T-helper 1 cell treated with Interleukin-12 subunit alpha and Interleukin-12 subunit beta and Interleukin-4 antibody, amounts not matched to agents 30 μg/mL and 1 μg/mL, for 36 hours (primary cell): Measurements from ENCODE around the gene CBFA2T3.
"Not testable (repeated sequence)": the region's sequence is repeated elsewhere in the genome, so short reads cannot be mapped to it uniquely, and the experiment has no call there.

ENCODE experiments used
- H3K27ac Mint-ChIP-seq: one replicate; pipeline ENCODE4 v1.8.0; 2021; ENCODE audit warnings: mild to moderate bottlenecking, mixed read lengths
- H3K27me3 Mint-ChIP-seq: one replicate; pipeline ENCODE4 v1.8.0; 2021; ENCODE audit warnings: low read depth, mixed read lengths
- H3K36me3 Mint-ChIP-seq: one replicate; pipeline ENCODE4 v1.8.0; 2021; ENCODE audit warnings: low read depth, mixed read lengths
- H3K4me1 Mint-ChIP-seq: one replicate; pipeline ENCODE4 v1.8.0; 2021; ENCODE audit warnings: low read depth, mixed read lengths
- H3K4me3 Mint-ChIP-seq: one replicate; pipeline ENCODE4 v1.8.0; 2021; ENCODE audit warnings: mild to moderate bottlenecking, moderate library complexity, mixed read lengths
- H3K9me3 Mint-ChIP-seq: one replicate; pipeline ENCODE4 v1.8.0; 2021; ENCODE audit warnings: mixed read lengths

The CBFA2T3 gene

DNA sequence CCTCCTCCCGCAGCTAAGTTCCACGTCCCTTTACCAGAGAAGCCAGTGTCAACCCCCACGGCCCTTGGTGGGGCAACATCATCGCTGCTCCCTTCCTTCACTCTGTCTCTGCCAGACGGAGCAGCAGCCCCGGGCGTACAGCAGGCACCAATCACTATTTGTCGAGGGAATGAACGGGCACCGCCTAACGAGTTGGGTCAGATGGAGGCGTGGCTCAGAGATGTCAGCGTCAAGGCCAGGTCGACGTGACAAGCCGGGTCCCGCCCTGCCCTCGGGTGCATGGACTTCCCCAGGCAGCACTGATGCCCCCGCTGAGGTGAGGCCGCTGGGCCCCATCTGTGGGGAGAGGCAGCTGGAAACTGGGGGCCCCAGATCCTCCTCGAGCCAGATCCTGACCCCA lies 50.0 kb downstream of the CBFA2T3 start:
- Mint-ChIP-seq H3K27ac (no peak overlapping the region), H3K9me3 (no peaks in the 10 kb centered on the region), H3K4me3 (no peak overlapping the region), H3K27me3 (no peaks in the 10 kb centered on the region), H3K4me1 (no peaks in the 10 kb centered on the region), H3K36me3 (no peaks in the 10 kb centered on the region)

DNA sequence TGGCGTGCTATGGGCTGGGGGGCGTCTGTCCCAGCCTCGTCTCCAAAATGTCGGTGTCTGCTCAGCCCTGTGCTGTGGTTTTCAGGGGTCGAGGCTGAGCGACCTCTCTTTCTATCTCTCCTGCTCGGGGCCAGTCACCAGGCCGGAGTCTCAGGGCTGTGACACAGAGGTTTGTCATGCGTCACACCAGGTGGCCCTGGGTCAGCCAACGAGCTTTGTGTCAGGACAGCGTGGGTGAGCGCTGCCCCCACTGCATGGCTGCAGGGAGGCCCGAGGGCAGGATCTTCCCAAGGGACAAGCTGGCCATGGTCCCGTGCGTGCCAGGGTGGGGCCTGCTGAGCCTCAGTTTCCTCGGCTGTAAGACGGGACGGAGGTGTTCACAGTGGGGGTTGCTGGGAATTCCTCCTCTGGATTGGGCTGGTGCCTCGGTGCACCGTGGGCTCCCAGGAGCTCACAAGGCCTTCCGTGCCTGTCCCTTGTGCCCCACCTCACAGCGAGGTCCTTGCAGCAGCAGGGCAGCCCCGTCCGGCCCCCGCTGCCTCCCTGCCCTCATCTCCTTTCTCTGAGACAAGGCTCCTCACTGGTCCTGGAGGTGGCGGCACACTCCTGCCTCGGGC lies 50.5 kb downstream of the CBFA2T3 start:
- Mint-ChIP-seq H3K27me3 (no peaks in the 10 kb centered on the region), H3K9me3 (no peaks in the 10 kb centered on the region), H3K27ac (no peak overlapping the region), H3K4me1 (no peaks in the 10 kb centered on the region), H3K36me3 (no peaks in the 10 kb centered on the region), H3K4me3 (no peak overlapping the region)

DNA sequence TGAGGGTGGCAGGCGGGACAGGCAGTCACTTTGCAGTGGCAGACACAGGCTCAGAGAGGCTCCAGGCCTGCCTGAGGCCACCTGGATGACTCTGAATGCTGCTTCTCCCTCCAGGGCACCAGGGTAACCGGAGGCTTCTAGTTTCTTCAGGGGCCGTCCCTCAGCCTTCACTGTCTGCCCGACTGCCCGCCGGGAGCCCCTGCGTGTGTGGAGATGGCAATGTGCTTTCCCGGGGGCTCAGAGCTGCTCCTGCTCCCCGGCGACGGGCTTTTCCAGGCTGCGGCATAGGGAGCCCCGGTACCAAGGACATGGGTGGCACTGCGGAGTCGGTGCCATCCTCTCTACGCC lies 51.5 kb downstream of the CBFA2T3 start:
- Mint-ChIP-seq H3K27ac (no peak overlapping the region), H3K27me3 (no peaks in the 10 kb centered on the region), H3K9me3 (no peaks in the 10 kb centered on the region), H3K36me3 (no peaks in the 10 kb centered on the region), H3K4me1 (peaks cover 3% of the 10 kb centered on the region), H3K4me3 (no peak overlapping the region)

DNA sequence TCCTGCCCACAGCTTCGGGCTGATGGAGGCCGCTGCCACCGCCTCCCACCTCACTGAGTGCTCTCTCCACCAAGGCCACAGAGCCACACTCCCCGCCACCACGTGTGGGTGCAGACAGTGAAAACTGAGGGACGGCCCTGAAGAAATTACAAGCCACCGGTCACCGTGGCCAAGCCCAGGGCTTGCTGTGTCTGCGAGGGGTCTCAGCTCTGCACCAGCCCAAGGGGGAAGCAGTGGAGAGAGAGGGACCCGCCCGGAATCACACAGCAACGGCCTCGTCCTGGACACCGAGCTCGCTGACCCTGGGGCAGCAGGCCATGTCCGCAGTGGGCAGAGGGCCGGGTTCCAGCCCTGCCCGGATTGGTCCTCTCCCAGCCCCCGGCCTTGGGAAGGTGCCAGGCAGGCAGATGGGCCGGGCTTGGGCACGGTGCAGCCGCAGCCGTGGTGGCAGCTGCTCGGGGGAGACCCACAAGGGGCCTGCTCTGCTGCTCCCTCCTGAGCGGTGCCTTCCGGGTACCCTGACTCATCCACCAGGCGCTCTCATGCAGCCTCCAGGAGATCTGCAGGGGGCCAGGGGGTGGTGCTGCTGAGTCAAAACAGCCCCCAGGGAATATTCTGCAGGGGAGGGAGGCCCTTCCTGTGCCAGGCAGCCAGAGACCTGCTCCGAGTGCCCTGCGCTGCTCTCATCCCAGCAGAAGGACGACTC lies 52.0 kb downstream of the CBFA2T3 start:
- peaks cover 3% of the 10 kb centered on the region for H3K4me1 Mint-ChIP-seq
- no peaks in the 10 kb centered on the region for H3K9me3 Mint-ChIP-seq
- H3K27me3 Mint-ChIP-seq, result no peaks in the 10 kb centered on the region
- H3K27ac Mint-ChIP-seq, result no peak overlapping the region
- no peak overlapping the region for H3K4me3 Mint-ChIP-seq
- H3K36me3 Mint-ChIP-seq, result no peaks in the 10 kb centered on the region

DNA sequence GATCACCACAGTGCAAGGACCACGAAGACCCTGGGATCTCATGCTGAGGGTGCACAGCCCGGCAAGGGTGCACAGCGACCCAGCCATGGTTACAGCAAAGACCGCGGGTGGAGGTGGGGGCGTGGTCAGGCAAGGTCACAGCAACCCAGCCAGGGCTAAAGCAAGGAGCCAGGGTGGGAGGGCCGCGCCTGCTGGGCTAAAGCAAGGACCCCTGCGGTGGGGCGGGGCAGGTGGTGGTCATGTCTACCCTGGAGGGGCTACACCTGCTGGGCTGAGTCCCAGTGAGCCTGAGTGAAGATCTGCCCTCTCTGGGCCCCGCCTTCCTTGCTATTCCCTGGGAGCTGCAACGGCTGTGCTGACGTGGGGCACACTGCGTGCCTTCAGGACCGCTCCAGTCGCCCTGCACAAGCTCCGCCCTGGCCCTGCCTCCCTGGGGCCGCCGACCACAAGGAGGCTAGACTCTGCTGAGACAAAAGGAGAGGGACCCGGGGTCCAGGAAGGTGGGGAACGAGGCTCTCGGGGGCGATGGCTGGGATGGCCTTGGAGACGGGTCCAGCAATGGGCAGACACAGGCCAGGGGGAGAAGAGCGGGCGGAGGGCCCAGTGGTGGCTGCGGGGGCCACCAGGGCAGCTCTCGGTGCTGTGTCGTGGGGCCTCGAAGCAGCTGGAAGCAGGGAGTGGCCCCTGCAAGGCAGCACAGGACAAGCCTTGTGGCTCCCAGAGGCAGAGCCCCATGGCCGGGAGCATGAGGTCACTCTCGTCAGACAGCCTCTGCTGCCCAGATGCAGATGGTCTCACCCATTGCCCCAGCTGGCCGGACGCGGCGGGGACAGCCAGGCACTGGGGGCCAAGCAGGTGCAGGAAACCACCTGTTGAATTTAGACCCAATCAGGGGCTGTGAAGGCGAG lies 52.8 kb downstream of the CBFA2T3 start:
- Mint-ChIP-seq H3K36me3 (no peaks in the 10 kb centered on the region), H3K27ac (no peak overlapping the region), H3K4me1 (peaks cover 3% of the 10 kb centered on the region), H3K4me3 (no peak overlapping the region), H3K9me3 (no peaks in the 10 kb centered on the region), H3K27me3 (no peaks in the 10 kb centered on the region)

DNA sequence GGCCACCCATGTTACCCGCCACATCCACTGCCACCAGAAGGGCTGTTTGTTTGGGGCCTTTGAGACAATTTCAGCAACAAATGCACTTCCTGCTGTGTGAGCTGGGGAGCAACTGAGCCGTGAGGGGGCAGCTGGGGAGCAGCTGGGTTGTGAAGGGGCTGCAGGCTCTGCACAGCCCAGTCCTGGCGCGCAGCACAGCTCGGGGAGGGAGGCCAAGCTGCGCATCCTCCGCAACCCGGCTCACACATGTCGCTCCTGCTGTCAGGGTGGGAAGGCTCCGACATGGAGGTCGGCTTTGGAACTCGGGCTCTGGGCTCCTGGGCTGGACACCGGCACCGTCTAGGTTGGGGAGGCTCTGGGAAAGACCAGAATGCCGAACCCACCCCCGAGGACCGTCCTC lies 53.6 kb downstream of the CBFA2T3 start:
- Mint-ChIP-seq H3K27me3 (no peaks in the 10 kb centered on the region), H3K27ac (no peak overlapping the region), H3K36me3 (no peaks in the 10 kb centered on the region), H3K4me3 (no peak overlapping the region), H3K9me3 (no peaks in the 10 kb centered on the region), H3K4me1 (peaks cover 3% of the 10 kb centered on the region)

DNA sequence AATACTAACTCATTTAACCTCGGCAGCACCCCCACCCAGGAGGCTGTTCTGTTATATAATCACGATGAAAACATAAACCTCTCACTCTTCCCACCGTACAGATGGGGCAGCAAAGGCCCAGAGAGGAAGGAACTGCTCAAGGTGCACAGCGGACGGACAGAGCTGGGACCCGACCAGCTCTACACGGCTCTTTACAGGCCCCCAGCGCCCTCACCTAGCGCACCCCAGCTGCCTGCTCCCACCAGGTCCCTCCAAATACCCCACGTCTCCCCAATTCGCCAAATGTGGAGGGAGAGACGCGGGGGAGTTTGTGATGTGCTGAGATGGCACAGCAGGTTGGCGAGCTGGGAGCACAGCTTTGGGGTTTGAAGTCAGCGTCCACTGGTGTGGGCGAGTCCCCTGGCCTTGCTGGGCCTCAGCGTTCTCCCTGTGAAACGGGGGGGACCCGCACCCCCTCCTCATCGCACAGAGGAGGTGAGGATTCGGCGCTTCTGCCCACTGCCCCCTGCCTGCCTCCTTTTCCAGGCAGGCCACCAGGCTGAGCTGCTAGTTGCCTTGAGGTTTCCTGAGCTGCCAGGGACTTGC lies 54.1 kb downstream of the CBFA2T3 start:
- Mint-ChIP-seq H3K9me3 (no peaks in the 10 kb centered on the region), H3K36me3 (no peaks in the 10 kb centered on the region), H3K27ac (no peak overlapping the region), H3K27me3 (no peaks in the 10 kb centered on the region), H3K4me1 (peaks cover 3% of the 10 kb centered on the region), H3K4me3 (no peak overlapping the region)

DNA sequence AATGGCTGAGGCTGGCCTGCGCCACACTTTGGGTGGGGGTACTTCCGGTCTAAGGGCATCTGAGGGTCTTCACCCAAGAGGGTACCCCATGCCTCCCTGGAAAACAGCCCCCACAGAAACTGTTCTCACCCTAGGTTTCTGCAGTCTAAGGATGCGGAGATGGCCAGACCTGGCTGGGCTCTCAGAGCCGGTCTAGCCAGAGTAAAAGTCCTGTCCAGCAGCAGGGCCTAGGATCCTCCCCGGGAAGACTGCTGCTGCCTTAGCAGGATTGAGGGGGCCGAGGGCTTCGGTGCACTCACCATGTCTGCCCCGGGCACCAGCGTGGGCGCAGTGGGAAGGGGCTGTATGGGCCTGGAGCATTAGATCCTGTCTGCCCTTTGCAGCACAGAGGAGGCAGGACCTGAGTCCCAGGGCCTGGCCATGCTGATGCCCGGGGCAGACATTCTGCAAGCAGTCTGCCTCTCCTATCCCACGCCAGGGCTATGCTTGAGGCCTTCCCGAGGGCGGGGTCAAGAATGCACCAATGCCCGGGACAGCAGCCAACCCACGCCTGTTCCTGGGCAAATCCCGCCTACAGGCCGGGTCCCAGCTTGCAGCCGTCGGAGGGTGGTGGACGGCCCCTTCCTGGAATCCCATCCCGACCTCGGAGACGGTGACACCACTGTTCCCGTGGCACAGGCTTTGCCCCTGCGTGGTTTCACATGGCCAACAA lies 54.7 kb downstream of the CBFA2T3 start:
- Mint-ChIP-seq H3K27ac (no peak overlapping the region), H3K4me3 (no peak overlapping the region)

DNA sequence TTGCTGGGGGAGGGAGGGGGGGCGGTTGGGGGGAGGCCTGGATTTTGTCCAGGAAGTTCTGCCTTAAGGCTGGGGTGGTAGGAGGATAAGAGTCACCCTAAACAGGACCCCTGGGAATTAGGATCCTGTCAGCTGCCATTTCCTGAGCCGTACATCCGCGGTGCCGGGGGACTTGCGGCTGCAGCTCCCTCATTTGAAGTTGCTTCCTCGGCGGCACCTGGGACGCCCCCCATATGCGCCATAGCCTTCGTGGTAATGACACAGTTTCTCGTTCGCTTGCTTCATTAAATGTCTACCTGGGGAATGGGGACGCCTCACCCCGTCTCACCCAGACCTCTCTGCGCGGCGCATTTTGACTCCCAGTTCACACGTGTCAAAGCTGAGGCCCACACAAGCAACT lies 55.4 kb downstream of the CBFA2T3 start:
- Mint-ChIP-seq H3K9me3 (no peaks in the 10 kb centered on the region), H3K36me3 (no peaks in the 10 kb centered on the region), H3K27me3 (no peaks in the 10 kb centered on the region), H3K27ac (no peak overlapping the region), H3K4me1 (peaks cover 3% of the 10 kb centered on the region), H3K4me3 (no peak overlapping the region)

More for the DNA sequence above, 54.7 kb downstream of the CBFA2T3 start:
- Mint-ChIP-seq H3K4me1 (peaks cover 3% of the 10 kb centered on the region), H3K9me3 (no peaks in the 10 kb centered on the region), H3K36me3 (no peaks in the 10 kb centered on the region), H3K27me3 (no peaks in the 10 kb centered on the region)

DNA sequence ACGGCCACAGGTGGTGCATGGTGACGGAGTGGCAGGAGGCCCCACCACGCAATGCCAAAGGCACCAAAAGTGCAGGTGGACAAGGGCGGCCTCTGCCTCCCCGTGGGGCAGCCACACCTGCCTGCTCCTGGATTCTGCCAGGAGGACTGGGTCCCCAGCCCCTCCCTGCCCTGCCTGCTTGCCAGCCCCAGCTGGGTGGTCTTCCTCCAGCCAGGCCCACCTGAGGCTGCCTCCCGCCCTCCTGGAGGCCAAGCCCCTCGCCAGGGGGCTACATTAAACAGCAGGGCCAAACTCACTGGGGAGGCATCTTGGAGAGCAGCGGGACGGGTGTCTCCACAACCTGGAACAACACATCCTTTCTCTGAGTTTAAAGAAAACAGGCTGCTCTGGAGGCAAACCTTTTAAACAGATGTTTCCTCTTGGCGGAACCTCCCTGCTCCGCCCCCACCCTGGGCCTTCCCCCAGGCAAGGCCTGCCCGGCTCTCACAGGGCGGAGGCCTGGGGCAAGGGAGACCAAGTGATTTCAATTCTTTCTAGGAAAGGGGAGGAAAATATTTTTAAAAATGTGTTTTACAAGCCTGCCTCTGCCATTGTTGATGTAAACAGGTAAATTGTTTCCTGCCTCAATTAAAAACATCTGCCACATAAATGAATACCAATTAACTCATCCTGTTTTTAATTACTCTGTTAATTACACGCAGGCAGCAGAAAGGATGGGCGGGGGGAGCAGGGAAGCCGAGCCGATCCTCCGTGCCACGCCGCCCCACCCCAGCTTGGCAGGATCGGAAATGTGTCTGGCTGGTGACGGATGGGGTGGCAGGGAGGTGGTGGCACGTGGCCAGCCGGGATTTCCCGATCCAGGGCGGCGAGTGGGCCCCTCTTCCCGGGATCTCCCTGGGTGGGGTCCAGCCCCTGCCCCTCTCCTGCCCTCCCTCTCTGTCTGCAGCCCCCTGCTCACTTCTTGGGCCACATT lies 56.1 kb downstream of the CBFA2T3 start:
- Mint-ChIP-seq H3K4me3 (no peak overlapping the region), H3K36me3 (no peaks in the 10 kb centered on the region), H3K4me1 (peaks cover 3% of the 10 kb centered on the region), H3K9me3 (peaks cover 4% of the 10 kb centered on the region), H3K27me3 (no peaks in the 10 kb centered on the region), H3K27ac (no peak overlapping the region)

DNA sequence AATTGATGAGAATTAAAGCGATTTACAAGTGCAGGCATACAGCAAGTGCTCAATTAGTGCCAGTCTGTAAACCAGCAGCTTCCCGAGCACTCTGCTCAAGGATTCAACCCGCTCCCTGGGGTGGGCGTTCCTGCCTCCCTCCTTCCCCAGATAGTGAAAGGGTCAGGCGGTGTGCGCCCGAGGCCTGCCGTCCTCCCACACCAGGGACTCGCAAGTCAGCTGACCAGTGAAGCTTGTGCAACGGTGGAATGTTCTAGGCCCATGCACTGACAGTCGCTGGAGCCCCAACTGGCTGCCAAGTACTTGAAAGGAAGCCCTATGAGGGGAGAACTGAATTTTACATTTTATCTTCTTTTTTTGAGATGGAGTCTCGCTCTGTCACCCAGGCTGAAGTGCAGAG lies 57.1 kb downstream of the CBFA2T3 start:
- H3K4me1 Mint-ChIP-seq, result peaks cover 3% of the 10 kb centered on the region
- no peak overlapping the region for H3K27ac Mint-ChIP-seq
- peaks cover 5% of the 10 kb centered on the region for H3K9me3 Mint-ChIP-seq
- H3K27me3 Mint-ChIP-seq, result no peaks in the 10 kb centered on the region
- no peaks in the 10 kb centered on the region for H3K36me3 Mint-ChIP-seq
- no peak overlapping the region for H3K4me3 Mint-ChIP-seq

DNA sequence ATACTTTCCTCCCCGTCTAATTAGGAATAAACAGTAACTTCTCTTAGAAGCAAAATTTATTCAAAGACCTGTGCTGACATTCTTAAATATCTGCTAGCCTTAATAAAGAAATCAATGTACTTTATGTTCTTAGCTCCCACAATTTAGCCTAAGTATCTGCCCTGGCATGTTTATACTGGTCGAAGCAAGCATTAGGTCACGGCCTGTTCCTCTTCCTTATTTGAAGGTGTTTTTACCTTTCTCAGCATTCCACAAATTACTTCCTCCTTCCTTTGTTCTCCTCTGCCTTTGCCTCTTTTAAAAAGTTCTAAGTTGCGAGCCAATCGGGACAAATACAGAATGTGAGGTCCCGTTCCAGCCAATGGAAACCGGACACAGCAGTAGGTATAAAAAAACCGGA lies 58.1 kb downstream of the CBFA2T3 start:
- H3K36me3 Mint-ChIP-seq, H3K27me3 Mint-ChIP-seq, H3K4me1 Mint-ChIP-seq, H3K27ac Mint-ChIP-seq, H3K4me3 Mint-ChIP-seq, H3K9me3 Mint-ChIP-seq: not testable (repeated sequence)

DNA sequence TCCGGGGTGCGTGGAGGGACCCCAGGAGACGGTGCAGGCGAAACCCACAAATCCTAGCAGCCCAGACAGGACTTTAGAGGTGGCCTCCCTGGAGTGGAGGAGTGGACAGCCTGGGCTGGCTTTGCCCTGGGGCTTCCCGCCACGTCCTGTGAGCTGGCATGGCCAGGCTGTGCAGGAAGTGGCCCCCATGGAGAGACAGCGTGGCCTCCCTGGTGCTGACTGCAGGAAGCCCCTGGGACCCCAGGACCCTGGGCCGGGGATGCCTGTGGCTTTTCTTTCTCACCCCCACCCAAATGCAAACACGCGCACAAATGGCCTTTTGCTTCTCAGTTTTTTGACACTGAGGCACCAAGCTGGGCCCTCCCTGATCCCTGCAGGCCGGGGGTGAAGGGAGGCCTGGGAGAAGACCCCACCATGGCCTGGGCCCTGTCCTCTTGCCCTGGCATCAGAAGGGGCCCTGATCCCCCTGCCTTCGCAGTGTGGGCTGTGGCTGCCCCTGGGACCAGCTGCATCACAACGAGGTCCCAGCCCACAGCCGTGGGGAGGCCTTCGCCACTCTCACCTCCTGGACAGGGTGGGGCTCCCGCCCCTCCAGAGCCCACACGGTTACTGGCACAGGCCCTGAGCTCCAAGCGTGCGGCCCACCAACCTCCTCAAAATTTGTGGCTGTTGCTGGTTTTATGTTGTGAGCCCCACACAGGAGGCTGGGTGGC lies 58.9 kb downstream of the CBFA2T3 start:
- Mint-ChIP-seq H3K27me3 (no peaks in the 10 kb centered on the region), H3K27ac (no peak overlapping the region), H3K4me3 (no peak overlapping the region), H3K9me3 (peaks cover 5% of the 10 kb centered on the region), H3K4me1 (peaks cover 3% of the 10 kb centered on the region), H3K36me3 (no peaks in the 10 kb centered on the region)
